NCI-H187 treated with DMSO at 0.1 percent for 48 hours (cell line): Measurements from ENCODE around the gene MIAT.
A peak's percentile ranks its signal among the peaks of the same experiment; 100 is the strongest.

Source experiments
- DNase-seq: peaks from one replicate; lab custom pipeline; 2025; lab: John Stamatoyannopoulos, UW

Gene MIAT

GRCh38 chr22:26669060-26669481 lies 11.7 kb downstream of the MIAT start:
- no peak for DNase-seq

- DNase-seq = no peak
Measured at GRCh38 chr22:26670459-26670858, 13.1 kb downstream of the MIAT start.

DNA sequence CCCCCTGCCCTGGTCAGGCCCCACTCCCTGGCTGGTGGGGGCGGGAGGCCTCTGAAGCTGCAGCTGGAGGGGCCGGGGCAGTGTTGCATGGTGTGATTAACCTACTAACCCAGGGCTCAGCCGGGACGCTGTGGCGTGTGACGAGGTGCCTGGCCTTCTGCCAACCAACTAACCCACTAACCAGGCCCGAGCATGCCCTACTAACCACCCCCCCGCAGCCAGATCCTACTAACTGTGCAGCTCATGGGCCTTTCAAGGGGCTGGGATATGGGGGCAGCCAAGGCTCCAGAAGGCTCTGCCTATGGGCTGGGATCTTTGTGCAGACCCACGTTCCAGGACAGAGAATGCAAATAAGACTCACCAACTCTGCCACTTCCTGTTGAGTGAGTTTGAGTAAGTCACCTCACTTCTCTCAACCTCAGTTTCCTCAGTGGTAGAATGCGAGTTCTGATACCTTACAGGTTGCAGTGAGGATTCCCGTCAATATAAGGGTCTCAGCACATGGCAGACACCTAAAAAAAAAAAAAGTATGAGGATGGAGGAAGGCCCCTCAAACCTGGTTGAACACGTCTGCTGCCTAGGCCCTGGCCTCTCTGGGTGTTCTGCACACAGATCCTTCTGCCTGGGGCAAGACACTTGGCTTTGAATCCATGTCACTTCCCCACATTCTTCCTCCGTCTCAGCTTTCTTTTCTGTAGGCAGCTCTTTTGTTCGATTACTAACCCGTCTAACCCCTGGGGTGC lies 14.1 kb downstream of the MIAT start:
- no peak for DNase-seq

GRCh38 chr22:26672060-26672471 lies 14.7 kb downstream of the MIAT start:
- DNase-seq = no peak

GRCh38 chr22:26672590-26673468 lies 15.4 kb downstream of the MIAT start:
- DNase-seq = peak; percentile 58

GRCh38 chr22:26673486-26673885 lies 16.1 kb downstream of the MIAT start:
- DNase-seq = no peak

DNA sequence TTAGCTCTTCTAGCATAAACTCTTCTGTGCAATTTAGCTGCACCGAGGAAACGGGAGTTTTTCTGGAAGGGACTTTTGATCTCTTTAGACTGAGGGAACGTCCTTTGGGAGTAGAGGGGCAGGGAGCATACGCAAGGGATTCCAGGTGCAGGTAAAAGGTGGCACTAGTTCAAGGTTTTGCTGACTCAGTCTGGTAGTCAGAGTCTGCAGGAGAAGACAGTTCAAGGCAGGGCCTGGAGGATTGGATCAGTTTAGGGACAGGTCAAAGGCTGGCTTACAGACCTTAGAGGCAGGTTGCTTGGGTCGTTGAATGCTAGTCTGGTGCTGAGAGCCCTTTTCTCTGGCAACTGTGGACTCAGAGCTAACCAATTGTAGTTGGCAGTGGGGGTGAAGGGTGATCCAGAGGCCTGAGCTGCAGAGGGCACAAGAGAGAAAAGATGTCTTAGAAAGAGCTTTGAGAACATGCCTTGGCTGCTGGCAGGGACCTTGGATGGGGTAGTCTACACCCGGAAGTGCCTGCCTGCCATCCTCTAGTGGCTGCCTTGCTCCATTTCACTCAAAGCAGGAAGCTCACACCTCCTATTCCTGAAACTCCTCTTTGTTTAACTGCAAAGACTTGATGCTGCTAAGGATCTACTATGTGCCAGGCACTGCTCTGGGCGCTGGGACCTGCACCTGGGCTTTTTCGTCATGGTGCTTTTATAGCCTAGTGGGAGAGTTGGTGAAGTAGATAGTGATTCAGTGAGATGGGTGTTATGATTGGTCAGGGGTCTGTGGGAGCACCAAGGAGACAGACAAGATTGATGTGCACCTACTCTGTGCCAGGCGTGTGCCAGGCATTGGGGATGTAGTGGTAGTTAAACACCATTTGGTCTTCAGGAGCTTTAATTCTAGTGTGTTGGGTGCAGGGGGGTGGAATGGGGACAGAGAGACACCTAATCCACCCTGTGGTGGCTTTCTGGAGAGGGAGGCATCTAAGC lies 17.1 kb downstream of the MIAT start:
- DNase-seq = no peak

- no peak for DNase-seq
Measured at GRCh38 chr22:26675687-26676268, 18.4 kb downstream of the MIAT start.

- no peak for DNase-seq
Measured at GRCh38 chr22:26677217-26677616, 19.8 kb downstream of the MIAT start.

- no peak for DNase-seq
Measured at GRCh38 chr22:26679003-26679629, 21.7 kb downstream of the MIAT start.

DNA sequence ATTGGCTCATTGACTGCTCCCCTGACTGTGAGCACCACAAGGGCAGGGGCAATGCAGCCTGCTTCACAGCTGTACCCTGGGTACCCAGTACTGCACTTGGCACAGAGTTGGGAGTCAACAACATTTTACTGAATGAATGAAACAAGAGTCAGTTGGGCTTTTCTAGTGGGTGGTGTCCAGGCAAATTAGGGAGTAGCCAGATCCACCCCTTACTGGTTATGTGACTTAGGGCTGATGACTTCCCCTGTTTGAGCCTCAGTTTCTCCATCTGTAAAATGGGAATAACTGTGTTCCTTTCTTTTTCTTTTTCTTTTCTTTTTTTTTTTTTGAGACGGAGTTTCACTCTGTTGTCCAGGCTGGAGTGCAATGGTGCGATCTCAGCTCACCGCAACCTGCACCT lies 23.1 kb downstream of the MIAT start:
- DNase-seq = no peak

DNA sequence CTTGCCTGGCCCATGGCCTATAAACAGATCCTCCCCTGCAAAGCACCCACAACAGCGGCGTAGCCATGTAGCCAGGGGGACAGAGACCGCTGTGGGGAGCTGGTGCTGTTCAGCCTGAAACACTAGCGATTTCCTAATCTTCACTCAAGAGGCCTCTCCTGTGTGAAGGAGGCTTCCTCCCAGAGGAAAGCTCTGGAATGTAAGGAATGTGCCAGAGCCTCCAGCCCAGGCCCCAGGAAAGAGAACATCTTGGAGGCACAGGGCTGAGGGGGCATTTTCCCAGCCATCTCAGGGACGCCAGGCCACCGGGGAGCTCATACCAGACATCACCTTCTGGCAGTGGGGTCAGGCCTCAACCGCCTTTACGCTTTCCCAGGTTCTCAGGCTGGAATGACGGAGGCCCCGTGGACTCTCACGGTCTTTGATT lies 24.0 kb downstream of the MIAT start:
- no peak for DNase-seq

DNA sequence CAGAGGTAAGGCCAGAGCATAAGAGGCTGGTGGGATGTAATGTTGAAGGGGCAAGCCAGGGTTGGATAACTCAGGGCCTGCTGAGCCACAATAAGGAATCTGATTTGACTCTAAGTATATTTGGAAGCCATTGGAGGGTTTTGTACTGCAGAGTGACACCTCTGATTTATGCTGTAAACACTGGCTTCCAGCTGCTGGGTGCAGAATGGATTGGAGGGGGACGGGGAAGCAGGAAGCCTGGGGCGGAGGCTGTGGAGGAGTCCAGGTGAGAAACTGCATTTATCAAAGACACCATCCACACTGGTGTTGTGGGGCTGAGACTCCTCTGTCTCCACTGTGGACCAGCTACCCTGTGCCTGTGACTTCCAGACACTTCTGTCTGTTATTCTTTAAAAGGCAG lies 26.8 kb downstream of the MIAT start:
- DNase-seq = no peak

DNA sequence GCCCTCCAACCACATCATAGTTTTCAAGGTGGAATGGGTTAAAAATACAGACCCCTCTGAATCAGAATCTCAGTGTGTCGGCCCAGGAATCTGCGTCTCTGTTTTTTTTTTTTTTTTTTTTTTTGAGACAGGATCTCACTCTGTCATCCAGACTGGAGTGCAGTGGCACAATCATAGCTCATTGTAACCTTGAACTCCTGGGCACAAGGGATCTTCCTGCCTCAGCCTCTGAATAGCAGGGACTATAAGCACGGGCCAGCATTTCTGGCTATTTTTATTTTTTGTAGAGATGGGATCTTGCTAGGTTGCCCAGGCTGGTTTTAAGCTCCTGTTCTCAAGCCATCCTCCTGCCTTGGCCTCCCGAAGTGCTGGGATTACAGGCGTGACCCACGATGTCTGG lies 28.2 kb downstream of the MIAT start:
- DNase-seq = no peak

DNA sequence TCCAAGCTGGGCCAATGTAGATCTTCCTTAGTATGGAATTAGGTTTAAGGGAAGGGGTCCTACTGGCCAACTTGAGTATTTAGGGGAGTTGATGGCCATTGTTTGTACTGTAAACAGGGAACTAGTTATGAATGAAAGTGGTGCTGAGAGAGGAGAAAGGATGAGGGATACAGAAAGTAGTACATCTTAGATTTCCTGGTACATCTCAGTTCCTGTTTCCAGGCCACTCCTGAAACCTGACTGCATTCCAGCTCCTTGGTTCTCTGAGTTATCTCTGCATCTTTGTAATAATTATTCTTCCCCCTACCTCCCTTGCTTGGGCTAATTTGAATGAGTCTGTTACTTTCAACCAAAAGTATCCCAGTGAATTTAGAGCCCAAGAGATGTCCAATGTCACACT lies 30.1 kb downstream of the MIAT start:
- DNase-seq = no peak

DNA sequence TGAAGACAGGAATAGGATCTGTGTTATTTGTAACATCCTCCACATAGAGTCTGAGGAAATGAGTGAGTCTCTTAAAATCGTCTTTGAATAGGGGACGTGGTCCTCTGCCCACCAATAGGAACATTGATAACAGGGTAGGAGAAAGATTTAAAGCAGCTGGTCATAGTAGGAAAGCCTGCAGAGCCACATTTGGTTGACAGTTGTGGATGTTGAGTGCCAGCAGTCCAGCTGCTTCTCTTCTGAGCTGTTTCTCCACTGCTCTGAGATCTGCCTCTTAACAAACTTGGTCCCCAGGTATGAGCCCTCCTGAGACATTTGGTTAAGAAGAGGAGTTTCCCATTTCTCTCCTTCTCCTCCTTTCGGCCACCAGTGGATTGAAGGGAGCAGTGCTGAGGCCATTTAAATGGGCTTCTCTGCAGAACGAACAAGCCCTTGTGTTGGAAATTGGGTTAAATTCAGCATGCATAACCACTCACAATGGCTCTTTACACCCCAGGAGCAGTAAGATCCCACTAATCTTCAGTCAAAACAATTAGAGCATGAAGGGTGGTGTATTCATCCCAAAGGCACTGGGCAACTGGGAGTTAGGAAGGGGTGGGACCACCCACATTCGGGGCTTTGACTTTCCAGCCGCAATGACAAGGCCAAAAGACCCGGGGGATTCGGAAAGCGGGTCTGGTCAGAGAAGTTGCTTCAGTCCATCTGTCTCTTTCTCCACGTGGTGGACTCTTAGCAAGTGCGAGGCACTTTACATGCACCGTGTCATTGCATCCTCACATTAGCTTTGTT lies 32.3 kb downstream of the MIAT start:
- no peak for DNase-seq

- DNase-seq = no peak
Measured at GRCh38 chr22:26690654-26691376, 33.4 kb downstream of the MIAT start.

GRCh38 chr22:26691377-26691716 lies 34.0 kb downstream of the MIAT start:
- no peak for DNase-seq

DNA sequence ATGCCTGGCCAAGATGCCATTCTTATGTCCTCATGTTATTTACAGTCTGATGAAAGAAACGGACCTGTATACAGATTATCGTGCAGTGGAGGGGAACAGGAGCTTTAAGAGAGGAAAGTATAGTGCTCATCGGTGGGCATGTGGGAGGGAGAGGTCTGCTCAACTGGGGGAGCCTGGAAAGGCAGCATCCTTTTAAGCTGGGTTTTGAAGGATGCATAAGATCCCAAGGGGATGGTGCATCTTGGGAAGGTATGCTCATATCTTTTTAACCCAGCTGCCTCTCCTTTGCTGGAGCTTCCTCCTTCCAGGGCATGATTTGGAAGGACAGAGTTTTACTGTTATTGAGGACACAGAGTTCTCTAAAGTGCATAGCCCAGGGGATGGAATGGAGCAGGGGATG lies 34.8 kb downstream of the MIAT start:
- no peak for DNase-seq

DNA sequence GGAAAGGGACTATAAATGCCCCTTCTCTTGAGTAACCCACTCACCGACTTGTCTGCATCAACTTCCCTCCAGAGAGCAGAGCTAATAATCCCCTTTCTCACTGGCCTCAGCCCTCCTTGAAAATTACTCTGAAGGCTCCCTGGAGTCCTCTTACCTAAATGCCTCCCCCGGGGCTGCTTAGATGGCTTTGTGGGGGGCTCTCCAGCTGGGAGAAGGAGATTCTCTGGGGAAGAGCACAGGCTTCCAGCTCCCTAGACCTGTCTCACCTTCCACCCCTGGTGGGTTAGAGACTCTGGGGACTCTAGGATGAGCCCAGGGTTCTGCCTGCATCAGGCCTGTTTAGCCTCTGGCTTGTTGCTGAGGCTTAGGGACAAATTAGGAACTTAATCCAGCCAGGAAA lies 39.8 kb downstream of the MIAT start:
- no peak for DNase-seq
